HG03354 (cell line): Measurements from ENCODE around the gene NTN3.
"Not testable (repeated sequence)": the region's sequence is repeated elsewhere in the genome, so short reads cannot be mapped to it uniquely, and the experiment has no call there.

Experiments
- ATAC-seq: cut with Tn5 transposase; IDR thresholded peaks from one replicate; pipeline ENCODE4 v1.9.1; 2021; ENCODE audit warnings: mild to moderate bottlenecking; ENCODE audit not compliant: unreplicated experiment, poor library complexity, severe bottlenecking

NTN3 gene

GRCh38 chr16:2438121-2438520 lies 33.0 kb upstream of the NTN3 start:
- no peak for ATAC-seq

GRCh38 chr16:2439598-2439997 lies 31.5 kb upstream of the NTN3 start:
- no peak for ATAC-seq

GRCh38 chr16:2441143-2441804 lies 29.8 kb upstream of the NTN3 start:
- ATAC-seq: not testable (repeated sequence)

GRCh38 chr16:2443555-2443954 lies 27.5 kb upstream of the NTN3 start:
- ATAC-seq: no peak

- no peak for ATAC-seq
These were observed 23.0 kb upstream of the NTN3 start for GRCh38 chr16:2447920-2448583.

- no peak for ATAC-seq
These were observed 22.0 kb upstream of the NTN3 start for GRCh38 chr16:2449118-2449517.

GRCh38 chr16:2450535-2450934 lies 20.6 kb upstream of the NTN3 start:
- ATAC-seq: no peak

GRCh38 chr16:2450975-2451381 lies 20.1 kb upstream of the NTN3 start:
- ATAC-seq: no peak

GRCh38 chr16:2451851-2452320 lies 19.2 kb upstream of the NTN3 start:
- ATAC-seq: no peak

GRCh38 chr16:2452650-2453049 lies 18.4 kb upstream of the NTN3 start:
- ATAC-seq: no peak

GRCh38 chr16:2455081-2455845 lies 15.8 kb upstream of the NTN3 start:
- no peak for ATAC-seq

- ATAC-seq: no peak
These were observed 14.4 kb upstream of the NTN3 start for GRCh38 chr16:2456551-2457153.

GRCh38 chr16:2457267-2457666 lies 13.8 kb upstream of the NTN3 start:
- no peak for ATAC-seq

GRCh38 chr16:2457946-2458345 lies 13.2 kb upstream of the NTN3 start:
- ATAC-seq: no peak

GRCh38 chr16:2458887-2459646 lies 12.0 kb upstream of the NTN3 start:
- ATAC-seq: no peak

- peak; percentile 90 for ATAC-seq
These were observed 11.3 kb upstream of the NTN3 start, which contains the start of gene TEDC2 for GRCh38 chr16:2459647-2460390. TEDC2 (plus strand) TSS chr16:2460109; CDS start chr16:2460145, 36 bp downstream.

- ATAC-seq: no peak
These were observed 10.7 kb upstream of the NTN3 start for GRCh38 chr16:2460391-2460713.

- no peak for ATAC-seq
These were observed 10.2 kb upstream of the NTN3 start for GRCh38 chr16:2460916-2461315.
